Measurements from ENCODE around the gene EML3. TPM values are rescaled to one million over a fixed set of nuclear protein-coding genes. Genes with fewer than 3 reads are reported as not detected.

Gene EML3
- total and polyA plus RNA-seq, 2 of the 13 experiments (the other 11 are each of a cell fraction or from before 2014, with no cell fraction given): 10.6 to 12.3 TPM

DNA sequence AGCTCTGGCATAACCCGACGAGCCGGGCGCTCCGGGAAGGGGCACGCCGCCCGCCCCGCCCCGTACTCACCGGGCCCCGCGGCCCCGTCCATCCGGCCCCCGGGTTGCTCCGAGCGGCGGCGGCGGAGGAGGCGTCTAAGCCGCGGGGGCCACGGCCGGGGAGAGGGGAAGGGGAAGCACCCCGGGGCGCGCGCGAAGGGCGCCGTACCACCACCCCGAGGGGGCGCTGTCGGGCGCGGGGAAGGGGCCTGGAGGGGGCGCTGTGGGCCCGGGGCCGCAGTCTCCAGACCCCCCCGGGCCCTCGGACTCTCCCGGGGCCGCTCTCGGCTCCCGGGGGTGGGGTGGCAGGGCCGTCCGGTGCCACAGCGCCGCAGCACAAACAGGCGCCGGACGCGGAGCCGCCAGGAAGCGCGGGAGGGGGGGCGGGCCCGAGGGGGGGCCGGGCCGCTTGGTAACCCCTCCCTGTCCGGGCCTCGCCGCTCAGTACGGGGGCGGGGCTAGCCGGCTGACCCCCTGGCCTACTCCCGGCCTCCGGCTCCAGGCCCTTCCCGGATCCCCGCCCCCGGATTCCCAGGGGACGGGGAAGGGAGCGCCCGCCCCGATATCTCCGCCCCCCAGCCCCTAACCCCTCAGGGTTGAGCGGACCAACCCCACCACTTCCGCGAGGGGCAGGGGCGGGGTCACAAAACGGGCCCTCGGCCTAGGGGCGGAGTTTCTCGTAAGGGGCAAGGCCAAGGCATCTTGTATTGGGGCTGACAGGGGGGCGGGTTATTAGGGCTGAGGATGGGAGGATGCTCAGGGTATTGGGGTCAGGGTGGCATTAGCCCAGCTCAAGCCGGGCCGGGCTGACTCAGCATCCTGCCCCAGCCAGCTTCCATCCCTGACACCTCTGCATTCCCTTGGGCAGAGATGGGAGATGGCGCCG is at the start of gene EML3, which contains the start of gene ROM1 (continued):
- TF ChIP-seq, protein P1, sequence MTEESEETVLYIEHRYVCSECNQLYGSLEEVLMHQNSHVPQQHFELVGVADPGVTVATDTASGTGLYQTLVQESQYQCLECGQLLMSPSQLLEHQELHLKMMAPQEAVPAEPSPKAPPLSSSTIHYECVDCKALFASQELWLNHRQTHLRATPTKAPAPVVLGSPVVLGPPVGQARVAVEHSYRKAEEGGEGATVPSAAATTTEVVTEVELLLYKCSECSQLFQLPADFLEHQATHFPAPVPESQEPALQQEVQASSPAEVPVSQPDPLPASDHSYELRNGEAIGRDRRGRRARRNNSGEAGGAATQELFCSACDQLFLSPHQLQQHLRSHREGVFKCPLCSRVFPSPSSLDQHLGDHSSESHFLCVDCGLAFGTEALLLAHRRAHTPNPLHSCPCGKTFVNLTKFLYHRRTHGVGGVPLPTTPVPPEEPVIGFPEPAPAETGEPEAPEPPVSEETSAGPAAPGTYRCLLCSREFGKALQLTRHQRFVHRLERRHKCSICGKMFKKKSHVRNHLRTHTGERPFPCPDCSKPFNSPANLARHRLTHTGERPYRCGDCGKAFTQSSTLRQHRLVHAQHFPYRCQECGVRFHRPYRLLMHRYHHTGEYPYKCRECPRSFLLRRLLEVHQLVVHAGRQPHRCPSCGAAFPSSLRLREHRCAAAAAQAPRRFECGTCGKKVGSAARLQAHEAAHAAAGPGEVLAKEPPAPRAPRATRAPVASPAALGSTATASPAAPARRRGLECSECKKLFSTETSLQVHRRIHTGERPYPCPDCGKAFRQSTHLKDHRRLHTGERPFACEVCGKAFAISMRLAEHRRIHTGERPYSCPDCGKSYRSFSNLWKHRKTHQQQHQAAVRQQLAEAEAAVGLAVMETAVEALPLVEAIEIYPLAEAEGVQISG (CRISPR knock-in tag; IDR thresholded peaks at IDR 0.05): peak; percentile 67; the same call in 1 of the 2 replicates
- TF ChIP-seq, protein P2, sequence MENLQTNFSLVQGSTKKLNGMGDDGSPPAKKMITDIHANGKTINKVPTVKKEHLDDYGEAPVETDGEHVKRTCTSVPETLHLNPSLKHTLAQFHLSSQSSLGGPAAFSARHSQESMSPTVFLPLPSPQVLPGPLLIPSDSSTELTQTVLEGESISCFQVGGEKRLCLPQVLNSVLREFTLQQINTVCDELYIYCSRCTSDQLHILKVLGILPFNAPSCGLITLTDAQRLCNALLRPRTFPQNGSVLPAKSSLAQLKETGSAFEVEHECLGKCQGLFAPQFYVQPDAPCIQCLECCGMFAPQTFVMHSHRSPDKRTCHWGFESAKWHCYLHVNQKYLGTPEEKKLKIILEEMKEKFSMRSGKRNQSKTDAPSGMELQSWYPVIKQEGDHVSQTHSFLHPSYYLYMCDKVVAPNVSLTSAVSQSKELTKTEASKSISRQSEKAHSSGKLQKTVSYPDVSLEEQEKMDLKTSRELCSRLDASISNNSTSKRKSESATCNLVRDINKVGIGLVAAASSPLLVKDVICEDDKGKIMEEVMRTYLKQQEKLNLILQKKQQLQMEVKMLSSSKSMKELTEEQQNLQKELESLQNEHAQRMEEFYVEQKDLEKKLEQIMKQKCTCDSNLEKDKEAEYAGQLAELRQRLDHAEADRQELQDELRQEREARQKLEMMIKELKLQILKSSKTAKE (CRISPR knock-in tag; IDR thresholded peaks at IDR 0.05; ENCODE audit: borderline replicate concordance): no peak
- TF ChIP-seq ZNF772 (CRISPR knock-in tag; IDR thresholded peaks at IDR 0.05) (no peak), SMC3 (IDR thresholded peaks at IDR 0.05; ENCODE audit: low read length) (no peak), NFE2L2 (IDR thresholded peaks at IDR 0.05; ENCODE audit: low read length) (no peak), ZNF790 (CRISPR knock-in tag; IDR thresholded peaks at IDR 0.05; ENCODE audit: borderline replicate concordance) (no peak), ADNP (CRISPR knock-in tag; IDR thresholded peaks at IDR 0.05) (no peak)
- TF ChIP-seq, protein P3, sequence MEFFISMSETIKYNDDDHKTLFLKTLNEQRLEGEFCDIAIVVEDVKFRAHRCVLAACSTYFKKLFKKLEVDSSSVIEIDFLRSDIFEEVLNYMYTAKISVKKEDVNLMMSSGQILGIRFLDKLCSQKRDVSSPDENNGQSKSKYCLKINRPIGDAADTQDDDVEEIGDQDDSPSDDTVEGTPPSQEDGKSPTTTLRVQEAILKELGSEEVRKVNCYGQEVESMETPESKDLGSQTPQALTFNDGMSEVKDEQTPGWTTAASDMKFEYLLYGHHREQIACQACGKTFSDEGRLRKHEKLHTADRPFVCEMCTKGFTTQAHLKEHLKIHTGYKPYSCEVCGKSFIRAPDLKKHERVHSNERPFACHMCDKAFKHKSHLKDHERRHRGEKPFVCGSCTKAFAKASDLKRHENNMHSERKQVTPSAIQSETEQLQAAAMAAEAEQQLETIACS (CRISPR knock-in tag; IDR thresholded peaks at IDR 0.05): no peak
- TF ChIP-seq, protein P4, sequence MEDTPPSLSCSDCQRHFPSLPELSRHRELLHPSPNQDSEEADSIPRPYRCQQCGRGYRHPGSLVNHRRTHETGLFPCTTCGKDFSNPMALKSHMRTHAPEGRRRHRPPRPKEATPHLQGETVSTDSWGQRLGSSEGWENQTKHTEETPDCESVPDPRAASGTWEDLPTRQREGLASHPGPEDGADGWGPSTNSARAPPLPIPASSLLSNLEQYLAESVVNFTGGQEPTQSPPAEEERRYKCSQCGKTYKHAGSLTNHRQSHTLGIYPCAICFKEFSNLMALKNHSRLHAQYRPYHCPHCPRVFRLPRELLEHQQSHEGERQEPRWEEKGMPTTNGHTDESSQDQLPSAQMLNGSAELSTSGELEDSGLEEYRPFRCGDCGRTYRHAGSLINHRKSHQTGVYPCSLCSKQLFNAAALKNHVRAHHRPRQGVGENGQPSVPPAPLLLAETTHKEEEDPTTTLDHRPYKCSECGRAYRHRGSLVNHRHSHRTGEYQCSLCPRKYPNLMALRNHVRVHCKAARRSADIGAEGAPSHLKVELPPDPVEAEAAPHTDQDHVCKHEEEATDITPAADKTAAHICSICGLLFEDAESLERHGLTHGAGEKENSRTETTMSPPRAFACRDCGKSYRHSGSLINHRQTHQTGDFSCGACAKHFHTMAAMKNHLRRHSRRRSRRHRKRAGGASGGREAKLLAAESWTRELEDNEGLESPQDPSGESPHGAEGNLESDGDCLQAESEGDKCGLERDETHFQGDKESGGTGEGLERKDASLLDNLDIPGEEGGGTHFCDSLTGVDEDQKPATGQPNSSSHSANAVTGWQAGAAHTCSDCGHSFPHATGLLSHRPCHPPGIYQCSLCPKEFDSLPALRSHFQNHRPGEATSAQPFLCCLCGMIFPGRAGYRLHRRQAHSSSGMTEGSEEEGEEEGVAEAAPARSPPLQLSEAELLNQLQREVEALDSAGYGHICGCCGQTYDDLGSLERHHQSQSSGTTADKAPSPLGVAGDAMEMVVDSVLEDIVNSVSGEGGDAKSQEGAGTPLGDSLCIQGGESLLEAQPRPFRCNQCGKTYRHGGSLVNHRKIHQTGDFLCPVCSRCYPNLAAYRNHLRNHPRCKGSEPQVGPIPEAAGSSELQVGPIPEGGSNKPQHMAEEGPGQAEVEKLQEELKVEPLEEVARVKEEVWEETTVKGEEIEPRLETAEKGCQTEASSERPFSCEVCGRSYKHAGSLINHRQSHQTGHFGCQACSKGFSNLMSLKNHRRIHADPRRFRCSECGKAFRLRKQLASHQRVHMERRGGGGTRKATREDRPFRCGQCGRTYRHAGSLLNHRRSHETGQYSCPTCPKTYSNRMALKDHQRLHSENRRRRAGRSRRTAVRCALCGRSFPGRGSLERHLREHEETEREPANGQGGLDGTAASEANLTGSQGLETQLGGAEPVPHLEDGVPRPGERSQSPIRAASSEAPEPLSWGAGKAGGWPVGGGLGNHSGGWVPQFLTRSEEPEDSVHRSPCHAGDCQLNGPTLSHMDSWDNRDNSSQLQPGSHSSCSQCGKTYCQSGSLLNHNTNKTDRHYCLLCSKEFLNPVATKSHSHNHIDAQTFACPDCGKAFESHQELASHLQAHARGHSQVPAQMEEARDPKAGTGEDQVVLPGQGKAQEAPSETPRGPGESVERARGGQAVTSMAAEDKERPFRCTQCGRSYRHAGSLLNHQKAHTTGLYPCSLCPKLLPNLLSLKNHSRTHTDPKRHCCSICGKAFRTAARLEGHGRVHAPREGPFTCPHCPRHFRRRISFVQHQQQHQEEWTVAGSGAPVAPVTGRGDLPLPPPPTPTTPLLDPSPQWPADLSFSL (CRISPR knock-in tag; IDR thresholded peaks at IDR 0.05): no peak
- TF ChIP-seq, protein P5, sequence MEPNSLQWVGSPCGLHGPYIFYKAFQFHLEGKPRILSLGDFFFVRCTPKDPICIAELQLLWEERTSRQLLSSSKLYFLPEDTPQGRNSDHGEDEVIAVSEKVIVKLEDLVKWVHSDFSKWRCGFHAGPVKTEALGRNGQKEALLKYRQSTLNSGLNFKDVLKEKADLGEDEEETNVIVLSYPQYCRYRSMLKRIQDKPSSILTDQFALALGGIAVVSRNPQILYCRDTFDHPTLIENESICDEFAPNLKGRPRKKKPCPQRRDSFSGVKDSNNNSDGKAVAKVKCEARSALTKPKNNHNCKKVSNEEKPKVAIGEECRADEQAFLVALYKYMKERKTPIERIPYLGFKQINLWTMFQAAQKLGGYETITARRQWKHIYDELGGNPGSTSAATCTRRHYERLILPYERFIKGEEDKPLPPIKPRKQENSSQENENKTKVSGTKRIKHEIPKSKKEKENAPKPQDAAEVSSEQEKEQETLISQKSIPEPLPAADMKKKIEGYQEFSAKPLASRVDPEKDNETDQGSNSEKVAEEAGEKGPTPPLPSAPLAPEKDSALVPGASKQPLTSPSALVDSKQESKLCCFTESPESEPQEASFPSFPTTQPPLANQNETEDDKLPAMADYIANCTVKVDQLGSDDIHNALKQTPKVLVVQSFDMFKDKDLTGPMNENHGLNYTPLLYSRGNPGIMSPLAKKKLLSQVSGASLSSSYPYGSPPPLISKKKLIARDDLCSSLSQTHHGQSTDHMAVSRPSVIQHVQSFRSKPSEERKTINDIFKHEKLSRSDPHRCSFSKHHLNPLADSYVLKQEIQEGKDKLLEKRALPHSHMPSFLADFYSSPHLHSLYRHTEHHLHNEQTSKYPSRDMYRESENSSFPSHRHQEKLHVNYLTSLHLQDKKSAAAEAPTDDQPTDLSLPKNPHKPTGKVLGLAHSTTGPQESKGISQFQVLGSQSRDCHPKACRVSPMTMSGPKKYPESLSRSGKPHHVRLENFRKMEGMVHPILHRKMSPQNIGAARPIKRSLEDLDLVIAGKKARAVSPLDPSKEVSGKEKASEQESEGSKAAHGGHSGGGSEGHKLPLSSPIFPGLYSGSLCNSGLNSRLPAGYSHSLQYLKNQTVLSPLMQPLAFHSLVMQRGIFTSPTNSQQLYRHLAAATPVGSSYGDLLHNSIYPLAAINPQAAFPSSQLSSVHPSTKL (CRISPR knock-in tag; IDR thresholded peaks at IDR 0.05): no peak

All from HepG2 (cell line).